ENCODE data around the gene CPEB4. TPM values are rescaled to one million over a fixed set of nuclear protein-coding genes. Genes with fewer than 3 reads are reported as not detected.

CPEB4 gene
- total RNA-seq, 1 experiment from 2014 or later = 27.7 TPM

- intact Hi-C loops (cut with micrococcal nuclease; ENCODE audit: unreplicated experiment) = no loop called here
Observed at GRCh38 chr5:174003795-174004194, 115.6 kb downstream of the CPEB4 start.

GRCh38 chr5:174008922-174009321 is 120.8 kb downstream of the CPEB4 start:
- Histone ChIP-seq H3K4me1 (ENCODE audit: control insufficient read depth, insufficient read depth, low read length) (no peaks in the 10 kb centered on the region), H3K27ac (ENCODE audit: low read length) (no peak overlapping the region), H3K9me3 (ENCODE audit: control insufficient read depth, insufficient read depth, low read depth, low read length) (no peaks in the 10 kb centered on the region), H3K4me3 (ENCODE audit: low read depth in 2 of 2, low read length in 2 of 2) (no peak overlapping the region), H3K36me3 (ENCODE audit: control insufficient read depth, insufficient read depth, low read length) (no peaks in the 10 kb centered on the region), H3K27me3 (ENCODE audit: control insufficient read depth, insufficient read depth, low read length) (peaks cover 12% of the 10 kb centered on the region; the same call in 1 of the 2 replicates)
- POLR2A ChIA-PET = no interaction called here
- intact Hi-C loops (cut with micrococcal nuclease; ENCODE audit: unreplicated experiment) (no loop called here), in situ Hi-C loops (cut with HindIII; ENCODE audit: low pct_unique_long_range_greater_than_20kb, low sequenced_read_pairs) (no loop called here)
- CTCF ChIA-PET = no interaction called here
- TF ChIP-seq REST (IDR thresholded peaks at IDR 0.05; ENCODE audit: insufficient read depth in 1 of 2, low read depth in 2 of 2, low read length in 1 of 2) (no peak), POLR2AphosphoS5 (IDR thresholded peaks at IDR 0.05; ENCODE audit: low read depth, low read length) (no peak), CTCF (IDR thresholded peaks at IDR 0.05) (no peak), TCF7L2 (IDR thresholded peaks at IDR 0.05; ENCODE audit: low read depth, low read length) (no peak), SIN3A (IDR thresholded peaks at IDR 0.05; ENCODE audit: borderline replicate concordance, insufficient read depth, low read depth, low read length) (no peak)
- DNase-seq (ENCODE audit: low read depth, low spot score) (no peak), ATAC-seq (no peak)
- no TSS peak for BruUV-seq (replicated peaks)

More at GRCh38 chr5:174003795-174004194, 115.6 kb downstream of the CPEB4 start:
- Histone ChIP-seq H3K27ac (ENCODE audit: low read length) (no peak overlapping the region), H3K9me3 (ENCODE audit: control insufficient read depth, insufficient read depth, low read depth, low read length) (no peaks in the 10 kb centered on the region), H3K36me3 (ENCODE audit: control insufficient read depth, insufficient read depth, low read length) (no peaks in the 10 kb centered on the region), H3K4me1 (ENCODE audit: control insufficient read depth, insufficient read depth, low read length) (no peaks in the 10 kb centered on the region), H3K27me3 (ENCODE audit: control insufficient read depth, insufficient read depth, low read length) (peaks cover 24% of the 10 kb centered on the region; the same call in 1 of the 2 replicates), H3K4me3 (ENCODE audit: low read depth in 2 of 2, low read length in 2 of 2) (no peak overlapping the region)
- POLR2A ChIA-PET = no interaction called here
- in situ Hi-C loops (cut with HindIII; ENCODE audit: low pct_unique_long_range_greater_than_20kb, low sequenced_read_pairs) = no loop called here
- BruUV-seq (replicated peaks) = no TSS peak
- no peak for TF ChIP-seq CTCF (IDR thresholded peaks at IDR 0.05)
- no peak for TF ChIP-seq TCF7L2 (IDR thresholded peaks at IDR 0.05; ENCODE audit: low read depth, low read length)
- TF ChIP-seq REST (IDR thresholded peaks at IDR 0.05; ENCODE audit: insufficient read depth in 1 of 2, low read depth in 2 of 2, low read length in 1 of 2) = no peak
- no peak for TF ChIP-seq SIN3A (IDR thresholded peaks at IDR 0.05; ENCODE audit: borderline replicate concordance, insufficient read depth, low read depth, low read length)
- no peak for TF ChIP-seq POLR2AphosphoS5 (IDR thresholded peaks at IDR 0.05; ENCODE audit: low read depth, low read length)
- ATAC-seq = no peak
- no peak for DNase-seq (ENCODE audit: low read depth, low spot score)
- CTCF ChIA-PET = no interaction called here

Data from Panc1 (cell line).